Neural cell (in vitro differentiated cells): Measurements from ENCODE around the gene CAPN12. TPM values are rescaled to one million over a fixed set of nuclear protein-coding genes. Genes with fewer than 3 reads are reported as not detected.

Experiments used
- H2AFZ ChIP-seq: fragments of 200-600, 300-800 bp; sonication (generic), shearing (Covaris generic); 2 replicates; pipeline ENCODE4 v1.6.0; 2014; ENCODE audit warnings: low read depth, mild to moderate bottlenecking, antibody characterized with exemption, low read length, moderate library complexity
- H3F3A ChIP-seq: fragments of 200-600 bp; shearing (Covaris generic); 2 replicates; pipeline ENCODE4 v1.6.1; 2016; ENCODE audit warnings: mild to moderate bottlenecking, moderate library complexity, mixed read lengths, antibody characterized with exemption, low read length; ENCODE audit not compliant: insufficient read depth, poor library complexity, severe bottlenecking
- H3K27ac ChIP-seq: fragments of 200-600, 300-800 bp; sonication (generic), shearing (Covaris generic); 2 replicates; pipeline ENCODE4 v1.5.1; 2014; ENCODE audit warnings: mild to moderate bottlenecking, low read length, moderate library complexity
- H3K27me3 ChIP-seq: fragments of 300-800, 200-600 bp; sonication (generic), shearing (Covaris generic); 2 replicates; pipeline ENCODE4 v1.6.0; 2014; ENCODE audit warnings: mild to moderate bottlenecking, low read depth, low read length, moderate library complexity; ENCODE audit not compliant: insufficient read depth
- H3K36me3 ChIP-seq: fragments of 300-800, 200-600 bp; sonication (generic), shearing (Covaris generic); 2 replicates; pipeline ENCODE4 v1.5.1; 2014; ENCODE audit warnings: mild to moderate bottlenecking, antibody characterized with exemption, low read length, moderate library complexity; ENCODE audit not compliant: insufficient read depth
- H3K4me2 ChIP-seq: fragments of 300-800, 200-600 bp; sonication (generic), shearing (Covaris generic); 2 replicates; pipeline ENCODE4 v1.6.0; 2014; ENCODE audit warnings: mild to moderate bottlenecking, low read length
- H3K4me3 ChIP-seq: fragments of 300-800, 200-600 bp; sonication (generic), shearing (Covaris generic); 2 replicates; pipeline ENCODE4 v1.5.1; 2014; ENCODE audit warnings: mild to moderate bottlenecking, low read length, moderate library complexity
- H3K79me2 ChIP-seq: fragments of 200-600 bp; shearing (Covaris generic); replicated peaks from 2 replicates; pipeline ENCODE4 v1.6.0; 2014; ENCODE audit warnings: mild to moderate bottlenecking, low read length, moderate library complexity; ENCODE audit not compliant: insufficient read depth
- H3K9ac ChIP-seq: fragments of 300-800, 200-600 bp; sonication (generic), shearing (Covaris generic); 2 replicates; pipeline ENCODE4 v1.6.1; 2016; ENCODE audit warnings: mild to moderate bottlenecking, low read length, mixed read lengths
- H3K9me2 ChIP-seq: fragments of 200-600 bp; shearing (Covaris generic); 2 replicates; pipeline ENCODE4 v1.6.1; 2016; ENCODE audit warnings: mild to moderate bottlenecking, low read length, mixed read lengths; ENCODE audit not compliant: insufficient read depth
- H3K9me3 ChIP-seq: fragments of 200-600, 300-800 bp; sonication (generic), shearing (Covaris generic); 2 replicates; pipeline ENCODE4 v1.6.1; 2016; ENCODE audit warnings: mild to moderate bottlenecking, mixed run types, low read length, moderate library complexity, mixed read lengths
- H4K20me1 ChIP-seq: fragments of 200-600 bp; shearing (Covaris generic); 2 replicates; pipeline ENCODE4 v1.6.1; 2016; ENCODE audit warnings: mild to moderate bottlenecking, mixed run types; ENCODE audit not compliant: insufficient read depth
- EP300 ChIP-seq: fragments of 450-650 bp; conservative IDR thresholded peaks from 2 replicates; pipeline ENCODE4 v1.6.1; 2014; ENCODE audit warnings: antibody characterized with exemption, mild to moderate bottlenecking, moderate library complexity; ENCODE audit not compliant: poor library complexity, severe bottlenecking
- EZH2 ChIP-seq: fragments of 200-600, 300-800 bp; shearing (Covaris generic), sonication (generic); IDR thresholded peaks from 2 replicates; pipeline ENCODE4 v1.6.1; 2014; ENCODE audit warnings: antibody characterized with exemption, low read length, borderline replicate concordance, mild to moderate bottlenecking; ENCODE audit not compliant: insufficient read depth, poor library complexity, severe bottlenecking
- MXI1 ChIP-seq: fragments of 450-650 bp; conservative IDR thresholded peaks from 2 replicates; pipeline ENCODE4 v1.6.1; 2014; ENCODE audit warnings: antibody characterized with exemption, mild to moderate bottlenecking; ENCODE audit not compliant: poor library complexity, severe bottlenecking
- POLR2AphosphoS5 ChIP-seq: IDR thresholded peaks from 2 replicates; pipeline ENCODE4 v1.6.1; 2012
- RAD21 ChIP-seq: fragments of 450-650 bp; conservative IDR thresholded peaks from 2 replicates; pipeline ENCODE4 v1.6.1; 2014; ENCODE audit warnings: antibody characterized with exemption, mild to moderate bottlenecking, moderate library complexity
- SMC3 ChIP-seq: fragments of 450-650 bp; conservative IDR thresholded peaks from 2 replicates; pipeline ENCODE4 v1.6.1; 2014; ENCODE audit warnings: antibody characterized with exemption, mild to moderate bottlenecking, moderate library complexity; ENCODE audit not compliant: poor library complexity
- TAF1 ChIP-seq: IDR thresholded peaks from 2 replicates; pipeline ENCODE4 v1.6.1; 2012; ENCODE audit warnings: low read depth
- polyA plus RNA-seq: library from polyadenylated mRNA; depleted of rRNA; stranded (reverse); fragments of >200 nt; gene quantifications from 2 replicates; pipeline ENCODE4 v1.2.3, GENCODE V29; 2014
- TF ChIP-seq, protein P1 (sequence below): fragments of 450-650 bp; IDR thresholded peaks from 2 replicates; pipeline ENCODE4 v1.5.1; 2014; ENCODE audit warnings: antibody characterized with exemption, mild to moderate bottlenecking, moderate library complexity; ENCODE audit not compliant: poor library complexity, severe bottlenecking

The CAPN12 gene
- polyA plus RNA-seq, 1 donor from 2014 or later, result not detected

DNA sequence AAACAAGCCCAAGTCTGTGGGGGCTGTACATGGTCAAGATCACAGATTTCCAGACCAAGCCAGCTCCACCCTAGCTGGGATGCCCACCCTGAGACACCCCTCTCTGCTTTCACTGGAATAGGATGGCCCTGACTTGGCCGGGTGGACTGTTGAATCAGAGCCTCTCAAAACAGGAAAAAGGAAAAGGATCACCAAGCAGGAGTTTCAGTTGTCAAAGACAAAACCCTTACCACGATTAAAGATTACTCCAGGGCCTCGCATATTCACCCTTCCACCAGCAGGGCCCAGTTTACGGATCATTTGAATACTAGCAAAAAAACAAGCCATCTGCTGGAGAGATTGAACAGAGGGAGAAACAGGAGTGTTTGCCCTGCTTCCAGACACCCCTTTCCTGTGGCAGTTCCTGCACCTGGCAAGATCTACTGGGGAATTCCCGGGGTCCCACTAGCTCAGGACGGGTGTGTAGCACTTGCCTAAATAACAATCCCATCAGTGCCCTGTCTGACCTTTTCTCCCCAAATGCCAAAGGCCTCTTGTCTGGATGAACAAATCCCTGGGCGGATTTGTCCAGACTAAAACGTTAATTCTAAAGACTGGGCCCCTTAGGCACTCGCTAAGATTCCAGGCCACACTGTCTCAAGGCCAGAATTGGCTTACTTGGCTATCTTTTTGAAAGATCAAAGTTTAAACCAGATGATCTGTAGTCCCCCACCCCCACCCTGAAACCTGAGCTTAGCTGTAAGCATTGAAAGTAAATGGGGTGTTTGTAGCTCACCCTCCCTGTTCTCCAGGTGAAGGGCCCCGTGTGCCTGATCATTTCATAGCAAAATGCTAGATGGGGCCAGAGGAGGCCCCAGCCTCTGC is 58.4 kb downstream of the CAPN12 start:
- Histone ChIP-seq H3K27me3 (no peaks in the 10 kb centered on the region), H3F3A (no peaks in the 10 kb centered on the region), H3K9me3 (no peaks in the 10 kb centered on the region), H3K79me2 (peaks cover 22% of the 10 kb centered on the region), H3K27ac (no peak overlapping the region), H3K4me3 (no peak overlapping the region), H3K9me2 (no peaks in the 10 kb centered on the region), H2AFZ (no peak overlapping the region), H3K9ac (no peak overlapping the region), H3K36me3 (no peaks in the 10 kb centered on the region), H4K20me1 (no peaks in the 10 kb centered on the region), H3K4me2 (no peak overlapping the region)
- TF ChIP-seq, protein P1, sequence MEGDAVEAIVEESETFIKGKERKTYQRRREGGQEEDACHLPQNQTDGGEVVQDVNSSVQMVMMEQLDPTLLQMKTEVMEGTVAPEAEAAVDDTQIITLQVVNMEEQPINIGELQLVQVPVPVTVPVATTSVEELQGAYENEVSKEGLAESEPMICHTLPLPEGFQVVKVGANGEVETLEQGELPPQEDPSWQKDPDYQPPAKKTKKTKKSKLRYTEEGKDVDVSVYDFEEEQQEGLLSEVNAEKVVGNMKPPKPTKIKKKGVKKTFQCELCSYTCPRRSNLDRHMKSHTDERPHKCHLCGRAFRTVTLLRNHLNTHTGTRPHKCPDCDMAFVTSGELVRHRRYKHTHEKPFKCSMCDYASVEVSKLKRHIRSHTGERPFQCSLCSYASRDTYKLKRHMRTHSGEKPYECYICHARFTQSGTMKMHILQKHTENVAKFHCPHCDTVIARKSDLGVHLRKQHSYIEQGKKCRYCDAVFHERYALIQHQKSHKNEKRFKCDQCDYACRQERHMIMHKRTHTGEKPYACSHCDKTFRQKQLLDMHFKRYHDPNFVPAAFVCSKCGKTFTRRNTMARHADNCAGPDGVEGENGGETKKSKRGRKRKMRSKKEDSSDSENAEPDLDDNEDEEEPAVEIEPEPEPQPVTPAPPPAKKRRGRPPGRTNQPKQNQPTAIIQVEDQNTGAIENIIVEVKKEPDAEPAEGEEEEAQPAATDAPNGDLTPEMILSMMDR, result no peak
- TF ChIP-seq RAD21 (no peak), SMC3 (no peak), EZH2 (no peak)

GRCh38 chr19:38684862-38685665 is 59.2 kb downstream of the CAPN12 start:
- H3K9me3 ChIP-seq, result no peaks in the 10 kb centered on the region
- no peaks in the 10 kb centered on the region for H3F3A ChIP-seq
- no peaks in the 10 kb centered on the region for H3K9me2 ChIP-seq
- H4K20me1 ChIP-seq, result no peaks in the 10 kb centered on the region
- no peaks in the 10 kb centered on the region for H3K36me3 ChIP-seq
- no peaks in the 10 kb centered on the region for H3K27me3 ChIP-seq
- H2AFZ ChIP-seq, result no peak overlapping the region
- H3K4me2 ChIP-seq, result no peak overlapping the region
- TF ChIP-seq, protein P1, result no peak
- no peak for TF ChIP-seq MXI1
- no peak for TF ChIP-seq POLR2AphosphoS5
- TF ChIP-seq TAF1, result no peak
- TF ChIP-seq SMC3, result no peak
- no peak for TF ChIP-seq RAD21
- no peak for TF ChIP-seq EP300
- peaks cover 22% of the 10 kb centered on the region for H3K79me2 ChIP-seq
- no peak overlapping the region for H3K9ac ChIP-seq
- H3K4me3 ChIP-seq, result no peak overlapping the region
- no peak overlapping the region for H3K27ac ChIP-seq
